HepG2 (cell line): ENCODE data around the gene THOC5. TPM values are rescaled to one million over a fixed set of nuclear protein-coding genes. Genes with fewer than 3 reads are reported as not detected.

Source experiments
- CBX5 ChIP-seq: sonication (generic); formaldehyde crosslinking; IDR thresholded peaks from 2 replicates; pipeline ENCODE4 v1.4.0; 2020; ENCODE audit warnings: missing genetic modification reagents, borderline replicate concordance
- ELF4 ChIP-seq: sonication (generic); formaldehyde crosslinking; IDR thresholded peaks from 2 replicates; pipeline ENCODE4 v1.5.0; 2020; ENCODE audit warnings: missing genetic modification reagents, mild to moderate bottlenecking, moderate library complexity, borderline replicate concordance
- HCFC1 ChIP-seq: fragments of 150-350 bp; IDR thresholded peaks from 2 replicates; pipeline ENCODE4 v1.6.1; 2014; ENCODE audit warnings: low read depth, low read length
- HOXA9 ChIP-seq: sonication (generic); formaldehyde crosslinking; IDR thresholded peaks from 2 replicates; pipeline ENCODE4 v1.8.1; 2022; ENCODE audit warnings: missing genetic modification reagents, mild to moderate bottlenecking, moderate library complexity, borderline replicate concordance
- MBD4 ChIP-seq: IDR thresholded peaks from 2 replicates; pipeline ENCODE4 v1.6.1; 2012; ENCODE audit warnings: low read length, inconsistent platforms, borderline replicate concordance
- U2AF2 ChIP-seq: fragments of 200-400 bp; formaldehyde crosslinking; IDR thresholded peaks from 2 replicates; pipeline ENCODE4 v1.6.1; 2017; ENCODE audit warnings: low read depth, mild to moderate bottlenecking, low read length
- ZNF17 ChIP-seq: sonication (generic); formaldehyde crosslinking; IDR thresholded peaks from 2 replicates; pipeline ENCODE4 v1.5.0; 2020; ENCODE audit warnings: mild to moderate bottlenecking, missing genetic modification reagents
- ZNF235 ChIP-seq: sonication (generic); formaldehyde crosslinking; IDR thresholded peaks from 2 replicates; pipeline ENCODE4 v1.8.1; 2023; ENCODE audit warnings: mild to moderate bottlenecking, missing genetic modification reagents, borderline replicate concordance
- ZNF432 ChIP-seq: sonication (generic); formaldehyde crosslinking; IDR thresholded peaks from 2 replicates; pipeline ENCODE4 v1.5.0; 2020; ENCODE audit warnings: missing genetic modification reagents, mild to moderate bottlenecking, borderline replicate concordance
- ZNF441 ChIP-seq: sonication (generic); formaldehyde crosslinking; IDR thresholded peaks from 2 replicates; pipeline ENCODE4 v1.7.0; 2021; ENCODE audit warnings: missing genetic modification reagents, borderline replicate concordance
- ZNF510 ChIP-seq: sonication (generic); formaldehyde crosslinking; IDR thresholded peaks from 2 replicates; pipeline ENCODE4 v1.4.0; 2020; ENCODE audit warnings: low read depth, mild to moderate bottlenecking, missing genetic modification reagents
- ZNF556 ChIP-seq: sonication (generic); formaldehyde crosslinking; IDR thresholded peaks from 2 replicates; pipeline ENCODE4 v1.4.0; 2020; ENCODE audit warnings: mild to moderate bottlenecking, missing genetic modification reagents, borderline replicate concordance
- ZNF660 ChIP-seq: sonication (generic); formaldehyde crosslinking; IDR thresholded peaks from 2 replicates; pipeline ENCODE4 v1.5.1; 2020; ENCODE audit warnings: mild to moderate bottlenecking, low read depth, missing genetic modification reagents, borderline replicate concordance
- polyA plus RNA-seq, 8 experiments: library from polyadenylated mRNA; depleted of rRNA in 3 of 8; stranded (reverse) in 7 of 8; unstranded in 1 of 8; fragments of >200 nt; fragmentation: Illumina TruSeq in 4 of 8; extraction: Trizol in 4 of 8; gene quantifications; 2 replicates each; pipeline versions ENCODE4 v1.2.1 to v1.2.3, GENCODE V29; 2011 to 2016; ENCODE audit warnings: low read depth in 4 of 8, missing spikeins in 1 of 8, mixed read lengths in 1 of 8; ENCODE audit not compliant: insufficient read depth in 1 of 8
- total RNA-seq, 5 experiments: library from RNA; depleted of rRNA; stranded (reverse); fragments of >200 nt; fragmentation: Illumina TruSeq; extraction: Trizol; gene quantifications; 2 replicates each; pipeline ENCODE4 v1.2.3, GENCODE V29; 2016; ENCODE audit warnings: low read depth in 1 of 5
- TF ChIP-seq, protein P1 (sequence below): sonication (generic); formaldehyde crosslinking; IDR thresholded peaks from 2 replicates; pipeline ENCODE4 v1.5.0; 2020; ENCODE audit warnings: mild to moderate bottlenecking, missing genetic modification reagents
- TF ChIP-seq, protein P2 (sequence below): sonication (generic); formaldehyde crosslinking; IDR thresholded peaks from 2 replicates; pipeline ENCODE4 v1.5.0; 2020; ENCODE audit warnings: missing genetic modification reagents, mild to moderate bottlenecking, borderline replicate concordance
- TF ChIP-seq, protein P3 (sequence below): sonication (generic); formaldehyde crosslinking; IDR thresholded peaks from 2 replicates; pipeline ENCODE4 v1.8.1; 2023; ENCODE audit warnings: mild to moderate bottlenecking, inconsistent platforms, moderate library complexity, missing genetic modification reagents, borderline replicate concordance
- TF ChIP-seq, protein P4 (sequence below): sonication (generic); formaldehyde crosslinking; IDR thresholded peaks from 2 replicates; pipeline ENCODE4 v1.5.1; 2020; ENCODE audit warnings: missing genetic modification reagents, mild to moderate bottlenecking, borderline replicate concordance
- TF ChIP-seq, protein P5 (sequence below): sonication (generic); formaldehyde crosslinking; IDR thresholded peaks from 2 replicates; pipeline ENCODE4 v1.5.1; 2020; ENCODE audit warnings: missing genetic modification reagents, mild to moderate bottlenecking, borderline replicate concordance
- TF ChIP-seq, protein P6 (sequence below): sonication (generic); formaldehyde crosslinking; IDR thresholded peaks from 2 replicates; pipeline ENCODE4 v1.4.0; 2020; ENCODE audit warnings: missing genetic modification reagents

The THOC5 gene
- total and polyA plus RNA-seq, 2 of the 13 experiments (the other 11 are each of a cell fraction or from before 2014, with no cell fraction given) = 45.8 to 46.7 TPM

DNA sequence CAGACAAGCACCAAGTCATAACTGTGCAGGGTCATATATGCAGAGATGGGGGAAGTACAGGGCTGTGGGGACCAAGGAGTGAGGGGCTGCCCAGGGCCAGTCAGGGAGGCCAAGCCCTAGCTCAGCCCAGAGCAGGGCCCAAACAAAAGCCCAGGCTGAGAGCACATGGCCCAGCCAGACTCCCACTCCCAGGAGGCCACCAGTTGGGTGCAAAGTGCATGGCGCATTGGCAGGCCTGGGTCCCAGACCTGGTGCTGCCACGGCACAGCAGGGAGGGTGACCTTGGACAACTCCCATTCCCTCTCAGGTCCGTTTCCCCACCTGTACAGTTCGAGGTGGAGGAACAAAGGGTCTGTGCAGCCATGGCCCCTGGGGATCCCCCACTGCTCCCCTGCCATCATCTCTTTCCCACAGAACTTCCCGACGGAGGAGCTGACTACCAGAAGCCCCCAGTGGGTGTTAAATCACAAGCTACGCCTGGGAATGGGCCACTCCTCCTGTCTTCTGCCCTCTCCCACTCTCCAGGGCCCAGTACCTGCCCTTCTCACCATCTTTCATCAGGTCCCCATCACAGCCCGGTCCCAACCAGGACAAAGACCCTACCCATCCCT, 26.7 kb upstream of the THOC5 start (continued):
- TF ChIP-seq, protein P1, sequence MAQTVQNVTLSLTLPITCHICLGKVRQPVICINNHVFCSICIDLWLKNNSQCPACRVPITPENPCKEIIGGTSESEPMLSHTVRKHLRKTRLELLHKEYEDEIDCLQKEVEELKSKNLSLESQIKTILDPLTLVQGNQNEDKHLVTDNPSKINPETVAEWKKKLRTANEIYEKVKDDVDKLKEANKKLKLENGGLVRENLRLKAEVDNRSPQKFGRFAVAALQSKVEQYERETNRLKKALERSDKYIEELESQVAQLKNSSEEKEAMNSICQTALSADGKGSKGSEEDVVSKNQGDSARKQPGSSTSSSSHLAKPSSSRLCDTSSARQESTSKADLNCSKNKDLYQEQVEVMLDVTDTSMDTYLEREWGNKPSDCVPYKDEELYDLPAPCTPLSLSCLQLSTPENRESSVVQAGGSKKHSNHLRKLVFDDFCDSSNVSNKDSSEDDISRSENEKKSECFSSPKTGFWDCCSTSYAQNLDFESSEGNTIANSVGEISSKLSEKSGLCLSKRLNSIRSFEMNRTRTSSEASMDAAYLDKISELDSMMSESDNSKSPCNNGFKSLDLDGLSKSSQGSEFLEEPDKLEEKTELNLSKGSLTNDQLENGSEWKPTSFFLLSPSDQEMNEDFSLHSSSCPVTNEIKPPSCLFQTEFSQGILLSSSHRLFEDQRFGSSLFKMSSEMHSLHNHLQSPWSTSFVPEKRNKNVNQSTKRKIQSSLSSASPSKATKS (CRISPR knock-in tag) = no peak; the same call in 1 of the 2 replicates
- TF ChIP-seq ZNF441 (CRISPR knock-in tag) (no peak), MBD4 (no peak), ZNF17 (CRISPR knock-in tag) (no peak), U2AF2 (peak; percentile 27; the same call in 1 of the 2 replicates), ZNF510 (peak; percentile 93), ZNF556 (CRISPR knock-in tag) (no peak), HCFC1 (no peak), ZNF660 (CRISPR knock-in tag) (no peak), ZNF235 (CRISPR knock-in tag) (0 out of 2 replicates have a peak, but pooled peaks have one; percentile 57), HOXA9 (CRISPR knock-in tag) (no peak), ELF4 (CRISPR knock-in tag) (no peak), ZNF432 (CRISPR knock-in tag) (no peak), CBX5 (CRISPR knock-in tag) (peak; percentile 88)
- TF ChIP-seq, protein P2, sequence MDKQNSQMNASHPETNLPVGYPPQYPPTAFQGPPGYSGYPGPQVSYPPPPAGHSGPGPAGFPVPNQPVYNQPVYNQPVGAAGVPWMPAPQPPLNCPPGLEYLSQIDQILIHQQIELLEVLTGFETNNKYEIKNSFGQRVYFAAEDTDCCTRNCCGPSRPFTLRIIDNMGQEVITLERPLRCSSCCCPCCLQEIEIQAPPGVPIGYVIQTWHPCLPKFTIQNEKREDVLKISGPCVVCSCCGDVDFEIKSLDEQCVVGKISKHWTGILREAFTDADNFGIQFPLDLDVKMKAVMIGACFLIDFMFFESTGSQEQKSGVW (CRISPR knock-in tag) = no peak
- TF ChIP-seq, protein P3, sequence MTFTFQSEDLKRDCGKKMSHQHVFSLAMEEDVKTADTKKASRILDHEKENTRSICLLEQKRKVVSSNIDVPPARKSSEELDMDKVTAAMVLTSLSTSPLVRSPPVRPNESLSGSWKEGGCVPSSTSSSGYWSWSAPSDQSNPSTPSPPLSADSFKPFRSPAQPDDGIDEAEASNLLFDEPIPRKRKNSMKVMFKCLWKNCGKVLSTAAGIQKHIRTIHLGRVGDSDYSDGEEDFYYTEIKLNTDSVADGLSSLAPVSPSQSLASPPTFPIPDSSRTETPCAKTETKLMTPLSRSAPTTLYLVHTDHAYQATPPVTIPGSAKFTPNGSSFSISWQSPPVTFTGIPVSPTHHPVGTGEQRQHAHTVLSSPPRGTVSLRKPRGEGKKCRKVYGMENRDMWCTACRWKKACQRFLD (CRISPR knock-in tag) = 0 out of 2 replicates have a peak, but pooled peaks have one; percentile 55
- TF ChIP-seq, protein P4, sequence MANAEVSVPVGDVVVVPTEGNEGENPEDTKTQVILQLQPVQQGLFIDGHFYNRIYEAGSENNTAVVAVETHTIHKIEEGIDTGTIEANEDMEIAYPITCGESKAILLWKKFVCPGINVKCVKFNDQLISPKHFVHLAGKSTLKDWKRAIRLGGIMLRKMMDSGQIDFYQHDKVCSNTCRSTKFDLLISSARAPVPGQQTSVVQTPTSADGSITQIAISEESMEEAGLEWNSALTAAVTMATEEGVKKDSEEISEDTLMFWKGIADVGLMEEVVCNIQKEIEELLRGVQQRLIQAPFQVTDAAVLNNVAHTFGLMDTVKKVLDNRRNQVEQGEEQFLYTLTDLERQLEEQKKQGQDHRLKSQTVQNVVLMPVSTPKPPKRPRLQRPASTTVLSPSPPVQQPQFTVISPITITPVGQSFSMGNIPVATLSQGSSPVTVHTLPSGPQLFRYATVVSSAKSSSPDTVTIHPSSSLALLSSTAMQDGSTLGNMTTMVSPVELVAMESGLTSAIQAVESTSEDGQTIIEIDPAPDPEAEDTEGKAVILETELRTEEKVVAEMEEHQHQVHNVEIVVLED (CRISPR knock-in tag) = no peak; the same call in 1 of the 2 replicates
- TF ChIP-seq, protein P5, sequence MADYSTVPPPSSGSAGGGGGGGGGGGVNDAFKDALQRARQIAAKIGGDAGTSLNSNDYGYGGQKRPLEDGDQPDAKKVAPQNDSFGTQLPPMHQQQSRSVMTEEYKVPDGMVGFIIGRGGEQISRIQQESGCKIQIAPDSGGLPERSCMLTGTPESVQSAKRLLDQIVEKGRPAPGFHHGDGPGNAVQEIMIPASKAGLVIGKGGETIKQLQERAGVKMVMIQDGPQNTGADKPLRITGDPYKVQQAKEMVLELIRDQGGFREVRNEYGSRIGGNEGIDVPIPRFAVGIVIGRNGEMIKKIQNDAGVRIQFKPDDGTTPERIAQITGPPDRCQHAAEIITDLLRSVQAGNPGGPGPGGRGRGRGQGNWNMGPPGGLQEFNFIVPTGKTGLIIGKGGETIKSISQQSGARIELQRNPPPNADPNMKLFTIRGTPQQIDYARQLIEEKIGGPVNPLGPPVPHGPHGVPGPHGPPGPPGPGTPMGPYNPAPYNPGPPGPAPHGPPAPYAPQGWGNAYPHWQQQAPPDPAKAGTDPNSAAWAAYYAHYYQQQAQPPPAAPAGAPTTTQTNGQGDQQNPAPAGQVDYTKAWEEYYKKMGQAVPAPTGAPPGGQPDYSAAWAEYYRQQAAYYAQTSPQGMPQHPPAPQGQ (CRISPR knock-in tag) = no peak
- TF ChIP-seq, protein P6, sequence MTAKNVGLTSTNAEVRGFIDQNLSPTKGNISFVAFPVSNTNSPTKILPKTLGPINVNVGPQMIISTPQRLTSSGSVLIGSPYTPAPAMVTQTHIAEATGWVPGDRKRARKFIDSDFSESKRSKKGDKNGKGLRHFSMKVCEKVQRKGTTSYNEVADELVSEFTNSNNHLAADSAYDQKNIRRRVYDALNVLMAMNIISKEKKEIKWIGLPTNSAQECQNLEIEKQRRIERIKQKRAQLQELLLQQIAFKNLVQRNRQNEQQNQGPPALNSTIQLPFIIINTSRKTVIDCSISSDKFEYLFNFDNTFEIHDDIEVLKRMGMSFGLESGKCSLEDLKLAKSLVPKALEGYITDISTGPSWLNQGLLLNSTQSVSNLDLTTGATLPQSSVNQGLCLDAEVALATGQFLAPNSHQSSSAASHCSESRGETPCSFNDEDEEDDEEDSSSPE (CRISPR knock-in tag) = peak; percentile 80
